Adrenal gland (tissue), 5 donors: Measurements from ENCODE around the gene THTPA.

Experiments
- POLR2A ChIP-seq, 2 donors: fragments of 450-650 bp; IDR thresholded peaks; one replicate each; pipeline ENCODE4 v1.6.1; 2017; ENCODE audit warnings: antibody characterized with exemption in 2 of 2, mild to moderate bottlenecking in 2 of 2, moderate library complexity in 1 of 2
- TF ChIP-seq, protein P1 (sequence below), 6 experiments: fragments of 450-650 bp in 4 of 6; fragments of 200-600 bp in 2 of 6; sonication (generic) in 1 of 6; IDR thresholded peaks; 1 replicate in 5 of 6; 2 replicates in 1 of 6; pipeline versions ENCODE4 v1.5.1 to v1.8.0; 2016 to 2021; ENCODE audit warnings: antibody characterized with exemption in 6 of 6, mild to moderate bottlenecking in 2 of 6, moderate library complexity in 1 of 6
- donor health status: DM: no; HTN: no; CAD: no.

DNA sequence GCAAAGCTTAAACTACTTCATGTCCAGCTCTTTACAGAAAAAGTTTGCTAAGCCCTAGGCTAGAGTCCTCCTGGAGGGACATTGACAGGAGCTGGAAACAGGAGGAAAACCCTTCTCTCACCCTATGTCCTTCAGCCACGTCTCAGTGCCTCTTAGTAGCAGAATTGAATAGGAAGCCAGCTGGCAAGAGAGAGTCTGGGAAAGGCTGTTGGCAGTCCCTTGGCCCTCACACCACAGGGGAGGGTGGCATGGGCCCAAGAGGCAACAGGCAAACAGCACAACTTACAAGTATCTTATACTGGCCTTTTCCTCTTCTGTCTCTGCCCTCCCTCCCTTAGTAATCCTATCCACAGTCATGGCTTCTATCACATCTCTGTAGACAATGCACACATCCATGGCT, 52.4 kb downstream of the THTPA start:
- TF ChIP-seq, protein P1, sequence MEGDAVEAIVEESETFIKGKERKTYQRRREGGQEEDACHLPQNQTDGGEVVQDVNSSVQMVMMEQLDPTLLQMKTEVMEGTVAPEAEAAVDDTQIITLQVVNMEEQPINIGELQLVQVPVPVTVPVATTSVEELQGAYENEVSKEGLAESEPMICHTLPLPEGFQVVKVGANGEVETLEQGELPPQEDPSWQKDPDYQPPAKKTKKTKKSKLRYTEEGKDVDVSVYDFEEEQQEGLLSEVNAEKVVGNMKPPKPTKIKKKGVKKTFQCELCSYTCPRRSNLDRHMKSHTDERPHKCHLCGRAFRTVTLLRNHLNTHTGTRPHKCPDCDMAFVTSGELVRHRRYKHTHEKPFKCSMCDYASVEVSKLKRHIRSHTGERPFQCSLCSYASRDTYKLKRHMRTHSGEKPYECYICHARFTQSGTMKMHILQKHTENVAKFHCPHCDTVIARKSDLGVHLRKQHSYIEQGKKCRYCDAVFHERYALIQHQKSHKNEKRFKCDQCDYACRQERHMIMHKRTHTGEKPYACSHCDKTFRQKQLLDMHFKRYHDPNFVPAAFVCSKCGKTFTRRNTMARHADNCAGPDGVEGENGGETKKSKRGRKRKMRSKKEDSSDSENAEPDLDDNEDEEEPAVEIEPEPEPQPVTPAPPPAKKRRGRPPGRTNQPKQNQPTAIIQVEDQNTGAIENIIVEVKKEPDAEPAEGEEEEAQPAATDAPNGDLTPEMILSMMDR (IDR thresholded peaks at IDR 0.05): no peak
- TF ChIP-seq POLR2A (IDR thresholded peaks at IDR 0.05): no peak
